MCF 10A (cell line): ENCODE data around the gene SHISA5. TPM values are rescaled to one million over a fixed set of nuclear protein-coding genes. Genes with fewer than 3 reads are reported as not detected.
"Not testable (repeated sequence)": the region's sequence is repeated elsewhere in the genome, so short reads cannot be mapped to it uniquely, and the experiment has no call there.

ENCODE experiments used
- BruUV-seq: library from RNA; stranded (reverse); fragments of 400-500 nt; replicated peaks from 2 replicates; lab custom pipeline; 2021; lab: Mats Ljungman, UMichigan
- CTCF ChIA-PET: fragments of 300-600 bp; sonication (Branson Sonifier 250); formaldehyde crosslinking; extraction: SDS; loops from one replicate; lab custom pipeline; 2021; ENCODE audit warnings: antibody characterized with exemption, inconsistent platforms; lab: Yijun Ruan, JAX
- POLR2A ChIA-PET: fragments of 300-600, 350-650 bp; sonication (Branson Sonifier 250); formaldehyde crosslinking; extraction: SDS; loops from one replicate; lab custom pipeline; 2020; ENCODE audit warnings: antibody characterized with exemption, inconsistent platforms; lab: Yijun Ruan, JAX
- DNase-seq: peaks from one replicate; pipeline ENCODE4 v3.0.0-alpha.2; 2018; ENCODE audit not compliant: unreplicated experiment
- H3K27ac Mint-ChIP-seq: one replicate; pipeline ENCODE4 v1.8.0; 2022; ENCODE audit warnings: mild to moderate bottlenecking, low read depth, mixed read lengths; ENCODE audit not compliant: unreplicated experiment
- H3K27me3 Mint-ChIP-seq: one replicate; pipeline ENCODE4 v1.8.0; 2022; ENCODE audit warnings: mixed read lengths; ENCODE audit not compliant: insufficient read depth, unreplicated experiment
- H3K36me3 Mint-ChIP-seq: one replicate; pipeline ENCODE4 v1.8.0; 2022; ENCODE audit warnings: mild to moderate bottlenecking, moderate library complexity, mixed read lengths; ENCODE audit not compliant: insufficient read depth, unreplicated experiment
- H3K4me1 Mint-ChIP-seq: one replicate; pipeline ENCODE4 v1.8.0; 2022; ENCODE audit warnings: mixed read lengths; ENCODE audit not compliant: insufficient read depth, unreplicated experiment
- H3K4me3 Mint-ChIP-seq: one replicate; pipeline ENCODE4 v1.8.0; 2022; ENCODE audit warnings: mild to moderate bottlenecking, moderate library complexity, mixed read lengths; ENCODE audit not compliant: unreplicated experiment
- H3K9me3 Mint-ChIP-seq: one replicate; pipeline ENCODE4 v1.8.0; 2022; ENCODE audit warnings: mixed read lengths; ENCODE audit not compliant: unreplicated experiment
- intact Hi-C: fragments of 100-400 bp; cut with micrococcal nuclease; formaldehyde crosslinking; loops from 2 replicates; pipeline ENCODE4 v1.14.1; 2022
- total RNA-seq: library from RNA; stranded (reverse); gene quantifications from 2 replicates; pipeline ENCODE4 v1.2.3, GENCODE V29; 2022
- TF ChIP-seq, protein P1 (sequence below): fragments of 200-600 bp; IDR thresholded peaks from one replicate; pipeline ENCODE4 v1.8.0; 2022; ENCODE audit warnings: antibody characterized with exemption, mild to moderate bottlenecking; ENCODE audit not compliant: unreplicated experiment

Gene SHISA5
- total RNA-seq, 1 experiment from 2014 or later: 131 TPM

DNA sequence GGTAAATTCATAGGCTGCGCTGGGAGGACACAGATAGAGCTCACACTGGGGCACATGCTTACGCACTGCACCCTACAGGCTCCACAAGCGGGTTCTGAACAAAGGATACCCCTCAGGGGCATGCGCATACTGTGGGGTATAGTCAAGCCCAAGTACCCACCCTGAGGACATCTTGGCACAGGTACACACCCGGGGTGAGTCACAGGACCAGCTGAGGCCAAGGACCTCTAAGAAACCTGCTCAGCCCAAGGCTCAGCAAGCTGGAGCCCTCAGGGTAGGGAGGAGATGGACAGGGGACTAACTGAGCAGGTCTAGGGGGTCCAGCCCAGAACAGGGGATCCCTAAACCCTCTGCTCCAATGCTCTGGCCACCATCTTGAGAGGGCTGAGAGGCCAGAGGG, 3.3 kb downstream of the SHISA5 start:
- no peak overlapping the region for H3K4me3 Mint-ChIP-seq
- intact Hi-C loops: no loop called here
- TF ChIP-seq, protein P1, sequence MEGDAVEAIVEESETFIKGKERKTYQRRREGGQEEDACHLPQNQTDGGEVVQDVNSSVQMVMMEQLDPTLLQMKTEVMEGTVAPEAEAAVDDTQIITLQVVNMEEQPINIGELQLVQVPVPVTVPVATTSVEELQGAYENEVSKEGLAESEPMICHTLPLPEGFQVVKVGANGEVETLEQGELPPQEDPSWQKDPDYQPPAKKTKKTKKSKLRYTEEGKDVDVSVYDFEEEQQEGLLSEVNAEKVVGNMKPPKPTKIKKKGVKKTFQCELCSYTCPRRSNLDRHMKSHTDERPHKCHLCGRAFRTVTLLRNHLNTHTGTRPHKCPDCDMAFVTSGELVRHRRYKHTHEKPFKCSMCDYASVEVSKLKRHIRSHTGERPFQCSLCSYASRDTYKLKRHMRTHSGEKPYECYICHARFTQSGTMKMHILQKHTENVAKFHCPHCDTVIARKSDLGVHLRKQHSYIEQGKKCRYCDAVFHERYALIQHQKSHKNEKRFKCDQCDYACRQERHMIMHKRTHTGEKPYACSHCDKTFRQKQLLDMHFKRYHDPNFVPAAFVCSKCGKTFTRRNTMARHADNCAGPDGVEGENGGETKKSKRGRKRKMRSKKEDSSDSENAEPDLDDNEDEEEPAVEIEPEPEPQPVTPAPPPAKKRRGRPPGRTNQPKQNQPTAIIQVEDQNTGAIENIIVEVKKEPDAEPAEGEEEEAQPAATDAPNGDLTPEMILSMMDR: no peak
- peaks cover 24% of the 10 kb centered on the region for H3K4me1 Mint-ChIP-seq
- DNase-seq: peak; percentile 27
- H3K27ac Mint-ChIP-seq: no peak overlapping the region
- no peaks in the 10 kb centered on the region for H3K9me3 Mint-ChIP-seq
- no TSS peak for BruUV-seq
- ChIA-PET POLR2A (interaction anchor here (0.5 to 0.6 kb wide), 2 partner anchors 12 to 378 kb away, joined by 3 read pairs; no protein-coding TSS in a partner anchor), CTCF (interaction anchor here (1.0 to 1.3 kb wide), 2 partner anchors 27 to 45 kb away, joined by 3 to 4 read pairs; no protein-coding TSS in a partner anchor)
- peaks cover 33% of the 10 kb centered on the region for H3K36me3 Mint-ChIP-seq
- H3K27me3 Mint-ChIP-seq: no peaks in the 10 kb centered on the region

DNA sequence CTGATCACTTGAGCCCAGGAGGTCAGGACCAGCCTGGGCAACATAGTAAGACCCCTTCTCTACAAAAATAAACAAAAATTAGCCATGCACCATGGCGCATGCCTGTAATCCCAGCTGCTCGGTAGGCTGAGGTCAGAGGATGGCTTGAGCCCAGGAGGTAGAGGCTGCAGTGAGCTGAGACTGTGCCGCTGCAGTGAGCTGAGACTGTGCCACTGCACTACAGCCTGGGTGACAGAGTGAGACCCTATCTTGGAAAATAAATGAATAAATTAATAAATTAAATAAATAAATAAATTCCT, 10.8 kb downstream of the SHISA5 start:
- Mint-ChIP-seq H3K27ac (no peak overlapping the region), H3K4me1 (no peaks in the 10 kb centered on the region), H3K4me3 (no peak overlapping the region), H3K36me3 (peaks cover 33% of the 10 kb centered on the region), H3K9me3 (no peaks in the 10 kb centered on the region), H3K27me3 (no peaks in the 10 kb centered on the region)
- DNase-seq: no peak
- ChIA-PET CTCF (no interaction called here), POLR2A (no interaction called here)
- no TSS peak for BruUV-seq
- intact Hi-C loops: no loop called here
- TF ChIP-seq, protein P1: no peak

DNA sequence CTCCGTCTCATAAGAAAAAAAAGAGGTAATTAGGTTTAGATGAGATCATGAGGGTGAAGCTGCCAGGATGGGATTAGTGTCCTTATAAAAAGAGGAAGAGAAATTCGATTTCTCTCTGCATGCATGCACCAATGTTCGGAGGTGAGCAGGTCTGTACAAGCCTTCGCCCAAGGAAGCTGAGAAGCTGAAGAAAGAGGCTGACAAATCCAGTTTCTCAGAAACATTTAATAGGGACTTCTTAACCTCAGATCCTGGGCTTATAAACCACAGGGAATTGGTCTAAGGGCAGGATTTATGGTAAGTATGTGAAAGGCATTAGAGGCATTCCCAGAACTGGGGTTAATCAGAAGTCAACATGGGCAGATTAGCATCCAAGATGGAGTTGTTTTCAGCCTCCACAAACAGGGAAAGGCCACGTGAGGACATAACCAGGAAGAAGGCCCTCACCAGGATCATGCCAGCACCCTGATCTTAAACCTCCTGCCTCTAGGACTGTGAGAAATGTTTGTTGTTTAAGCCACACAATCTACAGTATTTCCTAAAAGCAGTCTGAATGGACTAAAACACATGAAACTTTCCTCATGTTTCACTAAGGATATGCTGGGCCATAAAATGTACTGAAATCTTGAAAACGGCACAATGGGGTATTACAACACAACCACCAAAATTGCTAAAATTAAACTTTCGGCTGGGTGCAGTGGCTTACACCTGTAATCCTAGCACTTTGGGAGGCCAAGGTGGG, 11.3 kb downstream of the SHISA5 start:
- Mint-ChIP-seq H3K4me3 (no peak overlapping the region), H3K36me3 (peaks cover 31% of the 10 kb centered on the region), H3K27me3 (no peaks in the 10 kb centered on the region), H3K27ac (no peak overlapping the region), H3K9me3 (no peaks in the 10 kb centered on the region), H3K4me1 (no peaks in the 10 kb centered on the region)
- intact Hi-C loops: no loop called here
- peak; percentile 22 for DNase-seq
- TF ChIP-seq, protein P1: no peak
- no TSS peak for BruUV-seq
- POLR2A ChIA-PET: interaction anchor here (0.5 to 0.8 kb wide), 3 partner anchors 19 to 224 kb away, joined by 3 to 4 read pairs (median 3); partner anchors contain the start of gene IP6K2
- CTCF ChIA-PET: interaction anchor here (1.5 kb wide), 1 partner anchor 56 kb away, joined by 4 read pairs; no protein-coding TSS in a partner anchor

DNA sequence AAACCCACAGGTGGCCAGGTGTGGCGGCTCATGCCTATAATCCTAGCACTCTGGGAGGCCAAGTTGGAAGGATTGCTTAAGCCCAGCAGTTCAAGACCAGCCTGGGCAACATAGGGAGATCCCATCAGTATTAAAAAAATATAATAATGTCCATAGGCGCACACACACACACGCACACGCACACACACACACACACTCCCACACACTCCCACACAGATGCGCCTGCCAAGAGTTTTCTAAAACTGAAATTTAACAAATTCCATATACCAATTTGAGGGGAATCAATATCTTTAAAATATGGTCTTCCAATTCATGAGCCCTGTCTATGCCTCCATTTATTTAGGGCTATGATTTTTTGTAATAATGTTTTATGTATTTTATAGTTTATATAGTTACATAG, 17.0 kb downstream of the SHISA5 start:
- no peaks in the 10 kb centered on the region for H3K36me3 Mint-ChIP-seq
- H3K4me1 Mint-ChIP-seq: no peaks in the 10 kb centered on the region
- ChIA-PET CTCF (no interaction called here), POLR2A (no interaction called here)
- H3K27me3 Mint-ChIP-seq: no peaks in the 10 kb centered on the region
- no peaks in the 10 kb centered on the region for H3K9me3 Mint-ChIP-seq
- no peak overlapping the region for H3K27ac Mint-ChIP-seq
- BruUV-seq: no TSS peak
- no peak for DNase-seq
- intact Hi-C loops: no loop called here
- TF ChIP-seq, protein P1: no peak
- no peak overlapping the region for H3K4me3 Mint-ChIP-seq

DNA sequence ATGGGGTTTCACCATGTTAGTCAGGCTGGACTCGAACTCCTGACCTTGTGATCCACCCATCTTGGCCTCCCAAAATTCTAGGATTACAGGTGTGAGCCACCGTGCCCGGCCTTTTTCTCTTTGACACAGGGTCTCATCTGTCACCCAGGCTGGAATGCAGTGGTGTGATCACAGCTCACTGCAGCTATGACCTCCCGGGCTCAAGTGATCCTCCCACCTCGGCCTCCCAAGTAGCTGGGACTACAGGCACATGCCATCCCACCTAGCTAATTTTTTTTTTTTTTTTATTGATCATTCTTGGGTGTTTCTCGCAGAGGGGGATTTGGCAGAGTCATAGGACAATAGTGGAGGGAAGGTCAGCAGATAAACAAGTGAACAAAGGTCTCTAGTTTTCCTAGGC, 21.2 kb downstream of the SHISA5 start:
- CTCF ChIA-PET: interaction anchor here (0.8 kb wide), 1 partner anchor 9 kb away, joined by 3 read pairs; no protein-coding TSS in a partner anchor
- not testable (repeated sequence) for H3K36me3 Mint-ChIP-seq

DNA sequence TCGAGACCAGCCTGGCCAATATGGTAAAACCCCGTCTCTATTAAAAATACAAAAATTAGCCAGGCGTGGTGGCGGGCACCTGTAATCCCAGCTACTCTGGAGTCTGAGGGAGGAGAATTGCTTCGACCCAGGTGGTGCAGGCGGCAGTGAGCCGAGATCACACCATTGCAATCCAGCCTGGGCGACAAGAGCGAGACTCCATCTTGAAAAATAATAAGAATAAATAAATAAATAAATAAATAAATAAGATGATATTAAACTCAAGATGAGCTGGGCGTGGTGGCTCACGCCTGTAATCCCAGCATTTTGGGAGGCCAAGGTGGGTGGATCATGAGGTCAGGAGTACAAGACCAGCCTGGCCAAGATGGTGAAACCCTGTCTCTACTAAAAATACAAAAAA, 23.1 kb downstream of the SHISA5 start:
- H3K36me3 Mint-ChIP-seq: peaks cover 14% of the 10 kb centered on the region
- ChIA-PET POLR2A (interaction anchor here (0.9 kb wide), 1 partner anchor 34 kb away, joined by 4 read pairs; the partner anchor contains the start of gene ATRIP), CTCF (interaction anchor here (0.6 kb wide), 2 partner anchors 61 to 175 kb away, joined by 3 to 4 read pairs; no protein-coding TSS in a partner anchor)
- H3K27me3 Mint-ChIP-seq, H3K4me3 Mint-ChIP-seq, BruUV-seq, intact Hi-C loops, H3K4me1 Mint-ChIP-seq, DNase-seq, H3K27ac Mint-ChIP-seq, H3K9me3 Mint-ChIP-seq: not testable (repeated sequence)

More for the DNA sequence above, 21.2 kb downstream of the SHISA5 start:
- H3K9me3 Mint-ChIP-seq, BruUV-seq, intact Hi-C loops, H3K27ac Mint-ChIP-seq, H3K4me1 Mint-ChIP-seq, POLR2A ChIA-PET, DNase-seq, H3K27me3 Mint-ChIP-seq, H3K4me3 Mint-ChIP-seq: not testable (repeated sequence)
